GM19452 (cell line): ENCODE results near the gene ARHGAP6.
A peak's percentile ranks its signal among the peaks of the same experiment; 100 is the strongest.

Experiments
- ATAC-seq: cut with Tn5 transposase; IDR thresholded peaks from one replicate; pipeline ENCODE4 v1.9.1; 2021; ENCODE audit not compliant: unreplicated experiment

The ARHGAP6 gene

DNA sequence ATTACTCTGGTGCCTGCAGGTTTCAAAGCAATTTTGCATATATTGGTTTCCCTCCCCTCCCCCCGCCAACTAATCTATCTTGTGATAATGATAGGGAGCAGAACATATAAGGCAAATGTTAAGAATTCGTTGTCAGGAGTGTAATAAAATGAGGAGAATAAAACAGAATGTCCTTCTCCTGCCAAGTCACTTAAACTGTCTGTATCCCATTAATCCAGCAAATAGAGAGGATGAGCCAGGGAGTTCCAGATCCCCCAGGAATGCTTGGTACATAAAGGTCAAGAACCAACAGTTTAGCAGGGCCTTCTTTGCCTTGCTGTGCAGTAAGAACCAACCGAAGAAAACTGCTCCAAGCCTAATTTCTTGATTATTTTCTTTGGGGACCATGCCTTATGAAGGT lies 231.1 kb downstream of the ARHGAP6 start:
- no peak for ATAC-seq

DNA sequence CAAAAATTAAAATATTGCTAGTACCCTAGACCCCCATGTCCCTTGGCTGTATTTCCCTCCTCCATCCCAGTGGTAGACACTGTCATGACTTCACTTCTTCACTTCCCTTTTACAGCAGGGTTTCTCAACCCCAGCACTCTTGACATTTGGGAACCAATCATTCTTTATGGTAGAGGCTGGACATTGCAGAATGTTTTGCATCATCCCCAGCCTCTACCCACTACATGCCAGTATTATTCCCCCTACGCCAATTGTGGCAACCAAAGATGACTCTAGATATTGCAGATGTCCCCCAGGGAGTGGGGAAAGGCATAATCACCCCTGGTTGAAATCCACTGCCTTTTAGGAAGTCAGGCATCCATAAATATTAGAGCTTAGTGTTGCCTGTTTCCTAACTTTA lies 233.9 kb downstream of the ARHGAP6 start:
- ATAC-seq = no peak

DNA sequence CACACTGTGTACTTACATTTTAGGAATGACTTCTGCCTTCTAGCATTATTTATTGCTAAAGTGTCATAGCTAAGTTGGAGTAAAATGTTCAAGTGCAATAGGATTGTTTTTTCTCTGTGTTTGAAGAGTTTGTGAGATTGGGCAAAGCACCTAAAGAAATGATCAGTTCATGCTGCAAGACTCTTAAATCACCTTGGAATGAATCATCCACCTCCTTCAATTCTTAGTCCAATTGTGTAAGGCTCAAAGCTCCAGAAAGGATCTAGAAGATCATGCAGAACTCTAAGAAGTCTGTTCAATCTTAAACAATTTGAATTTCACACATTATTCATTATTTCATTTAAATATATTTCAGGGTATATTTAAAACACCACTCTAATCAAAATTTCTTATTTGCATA lies 235.4 kb downstream of the ARHGAP6 start:
- no peak for ATAC-seq

DNA sequence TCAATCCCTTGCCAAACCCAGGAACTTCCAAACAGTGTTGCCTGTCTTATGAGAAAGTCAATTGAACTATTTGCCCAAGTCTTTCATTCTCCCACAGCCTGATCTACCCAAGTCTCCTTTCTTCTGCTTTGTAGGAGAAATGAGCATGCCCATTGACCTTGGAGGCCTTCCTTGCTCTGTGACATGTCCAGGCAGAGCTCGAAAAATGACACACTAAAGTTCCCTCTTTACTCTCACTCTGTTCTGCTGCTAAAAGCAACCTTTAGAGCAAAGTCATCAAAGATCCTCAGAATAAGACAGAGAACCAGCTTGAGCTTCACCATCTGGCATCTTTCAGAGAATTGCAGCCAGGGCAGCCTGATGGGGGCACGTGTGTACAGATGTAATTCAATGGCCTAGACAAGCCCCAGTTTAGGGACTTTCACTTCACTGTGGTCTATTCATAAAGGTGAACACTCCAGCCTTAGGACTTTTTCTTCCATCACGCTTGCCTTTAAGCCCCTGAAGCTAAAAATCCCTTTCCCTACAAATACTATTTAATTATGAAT lies 236.1 kb downstream of the ARHGAP6 start:
- no peak for ATAC-seq

DNA sequence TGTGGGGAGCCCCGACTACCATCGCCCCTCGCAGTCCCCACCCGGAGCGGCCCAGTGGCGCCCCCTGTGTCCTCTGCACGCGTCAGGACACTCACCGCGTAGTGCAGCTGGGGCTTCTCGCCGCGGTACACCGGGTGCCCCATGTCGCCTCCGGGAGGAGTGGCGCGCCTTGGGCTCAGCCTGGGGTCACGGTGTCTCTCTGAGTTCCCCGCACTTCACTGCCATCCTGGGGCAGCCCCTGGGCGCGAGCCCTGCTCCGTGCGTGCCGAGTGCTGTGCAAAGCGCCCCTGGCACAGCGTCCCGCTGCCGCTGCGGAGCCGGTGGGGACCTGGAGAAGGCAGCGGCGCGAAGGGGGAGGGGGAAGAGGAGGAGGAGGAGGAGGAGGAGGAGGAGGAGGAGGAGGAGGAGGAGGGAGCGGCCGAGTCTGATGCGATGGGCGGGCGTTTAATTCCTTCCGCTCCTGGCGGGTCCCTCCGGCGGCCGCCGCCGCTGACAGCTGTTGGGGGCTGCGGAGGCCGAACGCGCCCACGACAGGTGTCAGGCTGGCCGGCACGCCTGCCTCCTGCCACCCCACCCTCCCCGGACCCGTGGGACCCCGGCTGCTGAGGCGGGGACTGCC lies 238.2 kb downstream of the ARHGAP6 start:
- ATAC-seq = peak; percentile 51

DNA sequence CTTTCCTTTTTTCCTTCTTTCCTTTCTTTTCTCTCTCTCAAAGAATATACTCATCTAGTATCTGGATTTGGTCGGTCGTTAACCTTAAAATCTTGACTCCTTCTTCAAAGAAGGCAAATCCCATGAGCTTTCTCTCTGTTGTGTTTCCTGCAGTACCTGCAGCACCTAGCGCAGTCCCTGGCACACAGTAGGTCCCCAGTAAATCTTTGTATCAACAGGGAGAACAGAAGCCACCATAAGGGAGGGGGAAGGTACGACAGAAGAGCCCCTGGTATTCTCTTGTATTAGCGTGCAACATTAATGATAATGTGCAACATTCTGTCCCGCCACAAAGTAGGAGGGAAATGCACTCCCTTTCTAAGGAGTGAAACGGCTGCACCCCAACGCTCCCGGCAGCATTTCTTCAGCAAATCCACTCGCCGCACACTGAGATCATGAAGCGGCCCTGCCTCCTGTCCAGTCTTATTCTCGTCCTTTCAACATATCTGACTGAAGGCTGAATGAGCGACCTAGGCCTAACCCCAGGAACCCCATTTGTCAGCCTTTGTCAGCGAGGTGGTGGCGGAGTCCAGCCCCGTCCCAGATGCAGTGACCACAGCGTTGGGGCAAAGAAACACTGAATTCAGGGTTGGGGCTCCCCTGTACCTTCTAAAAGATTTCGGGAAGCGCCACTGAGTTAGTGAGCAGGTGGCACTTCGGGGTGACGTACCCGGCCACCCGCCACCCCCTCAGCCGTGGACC lies 238.8 kb downstream of the ARHGAP6 start:
- peak; percentile 12 for ATAC-seq

DNA sequence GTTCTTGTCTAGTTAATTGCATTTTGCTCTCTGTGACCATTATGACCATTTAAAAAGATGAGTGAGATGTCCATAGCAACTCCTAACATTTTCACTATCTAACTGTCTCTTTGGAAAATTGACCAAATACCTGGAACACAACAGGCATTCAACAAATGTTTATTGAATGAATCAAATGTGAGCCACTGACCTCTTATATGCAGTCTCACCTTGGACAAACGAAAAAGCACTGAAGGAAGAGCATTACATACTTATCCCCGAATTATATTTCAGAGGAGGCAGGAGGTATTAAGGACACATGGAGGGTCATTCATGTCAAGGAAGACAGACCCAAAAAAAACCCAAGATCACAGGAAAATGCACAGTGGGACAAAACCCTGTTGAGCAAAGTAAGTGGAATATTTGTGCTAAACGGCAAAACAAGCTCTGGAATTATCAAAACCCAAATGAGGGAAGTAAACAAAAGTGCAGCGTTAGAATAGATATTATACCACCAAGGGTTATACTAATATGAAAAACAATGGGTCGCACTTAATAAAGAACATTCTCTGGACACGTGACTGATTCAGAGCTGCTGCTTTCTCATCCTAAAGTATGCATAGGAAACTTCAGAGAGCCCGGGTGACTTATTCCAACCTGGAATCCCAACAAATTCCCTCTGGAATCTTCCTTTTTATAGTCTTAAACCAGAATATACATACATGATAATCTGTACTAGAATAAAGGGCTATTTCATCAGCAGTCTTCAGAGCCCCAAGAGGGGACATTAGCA lies 240.6 kb downstream of the ARHGAP6 start:
- no peak for ATAC-seq

DNA sequence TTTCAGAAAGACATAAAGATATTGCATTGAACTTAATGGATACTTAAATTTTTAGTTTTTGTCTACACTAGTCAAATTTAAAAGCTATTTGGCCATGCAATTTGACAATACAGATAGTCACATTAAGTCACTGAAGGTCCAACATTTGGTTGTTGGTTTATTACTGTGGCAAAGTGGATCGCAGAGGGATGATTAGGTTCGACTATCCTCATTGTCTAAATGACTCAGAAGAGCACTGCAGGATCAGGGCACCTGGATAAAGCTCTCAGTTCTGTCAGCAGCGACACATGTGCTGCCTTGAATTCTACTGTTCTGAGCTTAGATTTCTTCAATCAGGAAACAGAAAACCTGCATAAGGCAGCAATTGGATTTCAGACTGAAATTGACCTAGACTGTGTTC lies 241.8 kb downstream of the ARHGAP6 start:
- ATAC-seq = no peak

DNA sequence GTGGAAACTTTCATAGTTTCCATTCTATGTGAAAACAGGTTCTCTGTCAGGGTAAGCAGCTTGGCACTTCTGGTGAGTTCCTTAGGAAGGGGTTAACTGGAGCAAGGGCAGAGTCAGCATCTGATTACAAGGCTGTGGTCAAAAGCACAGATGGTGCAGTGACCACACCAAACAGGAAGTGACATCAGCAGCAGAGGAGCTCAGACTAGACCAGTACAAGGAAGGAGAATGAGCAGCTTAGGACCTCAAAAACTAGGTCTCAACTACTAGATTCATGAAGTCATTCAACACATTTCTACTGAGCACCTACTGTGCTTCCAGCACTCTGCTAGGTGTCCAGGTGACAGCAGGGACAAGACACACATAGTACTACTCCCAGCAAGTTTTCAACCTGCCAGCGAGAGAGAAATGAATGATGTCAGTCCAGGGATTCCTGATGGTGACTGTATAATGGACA lies 242.3 kb downstream of the ARHGAP6 start:
- ATAC-seq = peak; percentile 86

DNA sequence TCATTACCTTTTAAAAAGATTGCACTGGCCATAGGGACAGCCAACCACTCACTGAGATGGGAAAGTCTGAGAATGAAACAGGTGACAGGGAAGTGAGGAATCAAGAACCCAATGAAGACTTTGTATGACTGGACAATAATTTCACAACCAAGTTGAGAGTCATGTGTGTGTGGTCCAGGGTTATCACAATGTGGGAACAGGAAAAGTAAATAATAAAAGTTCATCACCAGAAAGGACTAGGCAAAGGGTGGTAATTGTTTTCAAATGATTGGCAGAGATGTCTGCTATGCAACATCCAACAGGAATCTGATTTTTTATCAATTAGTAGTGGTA lies 243.2 kb downstream of the ARHGAP6 start:
- no peak for ATAC-seq

DNA sequence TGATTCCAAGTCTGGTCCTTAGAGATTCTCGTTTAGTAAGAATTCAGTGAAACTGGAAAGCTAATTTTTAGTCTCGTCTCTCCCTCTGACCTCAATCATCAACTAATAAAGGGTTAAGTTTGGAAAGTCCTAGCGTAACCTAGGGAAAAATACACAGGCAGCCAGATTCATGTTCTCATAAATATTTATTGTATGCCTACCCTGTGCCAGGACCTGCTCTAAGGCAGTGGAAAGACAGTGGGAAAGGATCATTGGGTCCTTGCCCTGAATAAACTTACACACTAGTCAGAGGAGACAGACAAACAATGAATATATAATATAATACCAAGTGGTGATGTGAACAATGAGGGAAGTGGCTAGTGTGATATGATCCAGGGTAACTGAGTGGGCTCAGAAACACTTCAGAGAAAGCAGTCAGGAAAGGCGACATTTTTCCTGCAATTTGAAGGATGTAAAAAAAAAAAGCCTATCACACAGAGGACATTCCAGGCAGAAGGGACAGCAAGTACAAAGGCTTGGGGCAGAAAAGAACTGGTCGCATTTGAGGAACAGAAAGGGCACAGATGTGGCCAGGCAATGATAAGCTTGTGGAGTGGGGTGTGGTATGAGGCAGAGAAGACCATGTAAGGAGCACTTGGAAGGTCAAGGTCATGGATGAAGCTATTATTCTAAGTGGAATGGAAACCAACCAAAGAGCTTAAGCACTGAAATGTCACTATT lies 243.8 kb downstream of the ARHGAP6 start:
- ATAC-seq = no peak

DNA sequence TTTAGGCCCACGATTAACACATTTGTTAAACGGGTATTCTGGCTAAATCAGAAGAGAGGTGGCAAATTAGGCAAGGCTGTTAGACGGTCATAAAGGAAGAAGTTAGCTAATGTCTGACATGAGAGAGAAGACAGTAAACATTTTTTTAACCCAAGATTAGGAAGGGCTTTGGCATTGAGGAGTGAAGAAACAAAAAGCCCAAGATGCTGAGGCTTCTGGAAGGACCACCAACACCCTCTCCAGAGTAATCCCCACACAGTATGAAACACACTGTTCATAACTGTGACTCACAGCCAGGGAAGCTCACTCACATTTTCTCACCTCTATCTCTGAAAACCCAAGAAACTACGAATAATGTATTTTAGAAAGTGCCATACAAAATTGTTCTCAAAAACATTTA lies 244.9 kb downstream of the ARHGAP6 start:
- ATAC-seq = no peak

DNA sequence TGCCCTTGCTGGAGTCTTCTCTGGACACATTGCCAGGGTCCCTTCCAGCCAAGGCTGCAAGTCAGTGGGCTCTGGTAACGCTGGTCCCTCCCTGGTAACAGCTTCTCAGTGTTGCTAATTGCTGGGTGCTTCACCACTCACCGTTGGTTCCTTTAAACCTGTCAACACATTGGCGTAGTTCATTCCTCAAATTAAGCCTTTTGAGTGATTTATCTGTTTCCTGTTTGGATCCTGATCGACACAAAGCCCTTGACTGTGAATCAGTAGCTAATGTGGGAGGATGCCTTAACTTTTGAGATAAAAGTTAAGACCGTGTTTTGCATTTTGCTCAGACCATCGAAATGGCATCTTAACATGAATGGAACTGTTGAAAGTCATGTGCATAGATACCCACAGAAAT lies 246.6 kb downstream of the ARHGAP6 start:
- ATAC-seq = no peak

DNA sequence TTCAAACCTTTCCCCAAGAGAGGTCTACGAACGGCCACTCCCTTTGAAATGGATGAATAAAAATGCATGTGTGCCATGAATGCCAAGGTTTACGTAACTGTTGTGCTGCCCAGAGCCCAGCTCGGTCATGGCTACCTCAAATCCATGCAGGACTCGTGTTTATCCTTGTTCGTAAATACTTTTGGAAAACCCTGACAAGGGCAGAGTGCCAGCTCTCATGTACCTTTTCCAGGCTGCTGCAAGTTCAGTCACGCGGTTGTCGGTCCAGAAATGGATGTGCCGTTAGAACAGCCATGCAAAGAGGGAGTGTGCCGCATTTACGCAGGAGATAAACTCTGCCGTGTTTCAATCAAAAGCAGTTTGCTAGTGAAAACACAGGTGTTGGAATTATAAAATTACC lies 249.1 kb downstream of the ARHGAP6 start:
- ATAC-seq = no peak

DNA sequence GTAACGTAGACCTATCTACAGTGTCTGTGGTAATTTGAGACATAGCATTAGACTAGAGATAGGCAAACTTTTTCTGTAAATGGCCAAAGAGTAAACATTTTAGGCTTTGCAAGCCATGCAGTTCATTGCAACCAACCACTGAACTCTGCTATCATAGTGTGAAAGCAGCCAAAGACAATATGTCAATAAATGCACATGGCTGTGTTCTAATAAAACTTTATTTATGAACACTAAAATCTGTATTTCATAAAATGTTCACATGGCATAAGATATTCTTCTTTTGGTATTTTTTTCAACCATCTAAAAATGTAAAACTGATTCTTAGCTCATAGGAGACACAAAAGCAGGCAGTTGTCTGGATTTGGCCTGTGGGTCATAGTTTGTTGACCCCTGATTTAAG lies 251.6 kb downstream of the ARHGAP6 start:
- no peak for ATAC-seq

DNA sequence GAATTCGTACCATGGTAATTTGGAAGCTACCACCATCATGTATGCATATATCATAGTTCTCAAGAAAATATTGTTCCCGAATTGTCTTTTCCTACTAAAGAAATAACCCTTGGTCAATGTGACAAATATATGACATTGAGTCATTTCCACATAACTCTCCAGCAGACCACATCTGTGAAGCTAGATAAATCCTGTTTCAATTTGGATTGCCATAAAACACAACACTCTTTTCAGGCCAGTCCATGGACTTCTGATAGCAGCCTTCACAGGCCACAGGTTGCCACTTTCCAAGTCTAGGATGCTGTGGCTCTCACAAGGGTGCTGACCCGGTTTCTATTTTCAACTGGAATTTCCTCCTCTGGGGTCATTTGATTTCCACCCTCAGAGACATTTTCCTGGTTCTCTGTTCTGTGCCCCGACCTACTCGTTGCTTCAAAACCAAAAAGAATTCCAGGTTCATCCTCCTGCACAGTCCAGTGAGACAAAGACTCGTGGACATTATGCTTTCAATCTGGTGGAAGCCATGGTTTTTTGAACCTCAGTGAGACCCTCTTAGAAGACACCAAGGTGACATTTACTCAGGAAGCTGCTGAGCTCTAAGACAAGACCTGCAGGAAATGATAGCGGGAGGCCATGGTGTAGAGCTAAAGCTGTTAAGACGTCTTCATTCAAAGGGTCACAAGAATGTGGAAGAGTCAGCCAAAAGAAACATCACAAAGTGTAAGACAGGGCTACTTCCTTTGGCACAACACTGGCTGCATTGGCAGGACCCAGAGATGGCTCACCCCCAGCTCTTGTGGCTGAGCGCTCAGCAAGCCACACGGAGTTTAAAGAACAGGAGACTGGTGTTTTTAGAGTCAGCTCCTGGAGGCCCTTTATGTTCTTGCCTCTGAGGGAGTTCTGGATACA lies 252.8 kb downstream of the ARHGAP6 start:
- no peak for ATAC-seq

DNA sequence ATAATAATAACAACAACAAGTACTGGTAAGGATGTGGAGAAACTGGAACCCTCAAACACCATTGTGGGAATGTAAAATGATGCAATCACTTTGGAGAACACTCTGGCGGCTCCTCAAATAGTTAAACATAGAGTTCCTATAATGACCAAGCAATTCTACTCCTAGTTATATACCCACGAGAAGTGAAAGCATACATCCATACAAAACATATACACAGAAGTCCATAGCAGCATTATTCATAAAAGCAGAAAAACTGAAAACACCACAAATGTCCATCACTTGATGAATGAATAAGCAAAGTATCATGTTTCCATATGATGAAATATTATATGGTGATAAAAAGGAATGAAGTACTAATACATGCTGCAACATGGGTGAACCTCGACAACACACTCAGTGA lies 255.8 kb downstream of the ARHGAP6 start:
- no peak for ATAC-seq

DNA sequence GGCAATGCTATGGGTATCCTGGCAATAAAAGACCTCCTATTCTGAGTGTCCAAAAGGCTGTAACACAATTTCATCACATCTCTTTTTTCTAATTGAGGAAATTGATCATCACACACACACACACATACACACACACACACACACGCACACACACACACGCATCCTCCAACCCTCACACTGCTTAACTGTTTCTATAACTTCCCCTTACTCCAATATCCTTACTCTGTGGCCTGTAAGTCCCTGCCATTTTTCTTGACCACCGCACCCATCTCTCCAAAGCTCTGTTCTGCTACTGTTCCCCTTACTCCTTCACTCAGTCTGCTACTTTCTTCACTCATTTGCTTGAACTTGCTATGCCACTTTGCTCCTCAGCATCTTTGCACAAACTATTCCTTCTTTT lies 256.9 kb downstream of the ARHGAP6 start:
- no peak for ATAC-seq

DNA sequence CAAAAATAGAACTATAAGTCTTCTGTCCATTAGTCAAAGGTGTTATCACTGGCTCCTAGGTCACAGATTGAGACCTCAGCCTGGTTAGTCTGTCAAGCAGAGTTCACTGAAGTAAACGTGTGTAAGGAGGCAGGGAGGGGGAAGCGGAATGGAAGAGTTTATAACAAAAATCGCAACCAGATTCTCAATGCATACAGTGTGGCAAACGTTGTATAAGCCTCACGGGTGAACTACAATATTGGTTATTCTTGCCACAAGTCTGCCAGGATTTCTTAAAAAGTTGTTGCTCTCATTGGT lies 257.7 kb downstream of the ARHGAP6 start:
- ATAC-seq = no peak

DNA sequence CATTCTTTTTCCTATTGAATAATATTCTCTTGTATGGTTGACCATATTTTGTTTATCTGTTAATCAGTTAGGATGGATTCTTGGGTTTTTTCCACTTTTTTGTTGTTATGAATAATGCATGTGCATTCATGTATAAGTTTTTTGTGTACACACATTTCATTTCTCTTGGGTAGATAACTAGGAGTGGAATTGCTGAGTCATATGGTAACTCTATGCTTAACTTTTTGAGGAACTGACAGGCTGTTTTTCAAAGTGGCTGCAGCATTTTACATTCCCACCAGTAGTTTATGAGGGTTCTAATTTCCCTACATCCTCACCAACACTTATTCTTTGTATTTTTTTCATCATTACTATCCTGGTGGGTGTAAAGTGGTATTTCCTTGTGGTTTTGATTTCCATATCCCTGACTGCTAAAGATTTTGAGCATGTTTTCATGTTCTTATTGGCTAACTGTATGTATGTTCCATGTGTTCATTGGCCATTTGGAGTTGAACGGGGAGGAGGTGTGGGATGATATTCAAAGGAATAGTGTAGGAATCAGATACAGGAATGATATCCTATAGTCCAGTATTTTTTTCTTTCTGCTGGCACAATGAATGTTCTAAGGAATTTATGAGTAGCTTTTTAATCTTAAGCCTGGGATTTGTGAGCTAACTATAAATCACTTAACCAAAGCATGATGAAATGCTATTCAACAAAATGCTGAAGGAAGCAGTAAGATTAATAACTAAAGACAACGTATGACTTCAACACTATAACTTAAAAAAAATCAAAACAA lies 258.2 kb downstream of the ARHGAP6 start:
- ATAC-seq = no peak
